OCI-LY7 (cell line): Measurements from ENCODE around the gene SYT2. TPM values are rescaled to one million over a fixed set of nuclear protein-coding genes. Genes with fewer than 3 reads are reported as not detected.

ENCODE experiments used
- BruUV-seq: library from RNA; stranded (reverse); fragments of 400-500 nt; replicated peaks from 2 replicates; lab custom pipeline; 2021; lab: Mats Ljungman, UMichigan
- CTCF ChIA-PET: fragments of 300-600 bp; sonication (Branson Sonifier 250); formaldehyde crosslinking; loops from one replicate; lab custom pipeline; 2022; ENCODE audit warnings: antibody characterized with exemption; ENCODE audit not compliant: unreplicated experiment; lab: Charles Lee
- POLR2A ChIA-PET: fragments of 300-600 bp; sonication (Branson Sonifier 250); formaldehyde crosslinking; loops from one replicate; lab custom pipeline; 2022; ENCODE audit warnings: antibody characterized with exemption; lab: Charles Lee
- DNase-seq: peaks from one replicate; pipeline ENCODE4 v3.0.0-alpha.2; 2015; ENCODE audit warnings: low spot score
- H2AFZ ChIP-seq: fragments of 200-600 bp; sonication (generic), shearing (Covaris generic); 2 replicates; pipeline ENCODE4 v1.6.1; 2014; ENCODE audit warnings: mild to moderate bottlenecking, antibody characterized with exemption, low read length, moderate library complexity
- H3K27ac ChIP-seq: fragments of 200-600 bp; sonication (generic); 2 replicates; pipeline ENCODE4 v1.5.1; 2014; ENCODE audit warnings: mixed run types, low read depth, mild to moderate bottlenecking, moderate library complexity, low read length, inconsistent platforms; ENCODE audit not compliant: poor library complexity, severe bottlenecking
- H3K36me3 ChIP-seq: fragments of 200-600 bp; sonication (generic); 2 replicates; pipeline ENCODE4 v1.6.1; 2014; ENCODE audit warnings: mild to moderate bottlenecking, antibody characterized with exemption, low read length, moderate library complexity, mixed read lengths; ENCODE audit not compliant: insufficient read depth
- H3K4me1 ChIP-seq: fragments of 200-600 bp; sonication (generic); 2 replicates; pipeline ENCODE4 v1.5.1; 2014; ENCODE audit warnings: mild to moderate bottlenecking, low read length; ENCODE audit not compliant: insufficient read depth, poor library complexity, severe bottlenecking
- H3K4me2 ChIP-seq: fragments of 200-600 bp; sonication (generic); 2 replicates; pipeline ENCODE4 v1.6.1; 2014; ENCODE audit warnings: mild to moderate bottlenecking, low read length
- H3K4me3 ChIP-seq: fragments of 200-600 bp; sonication (generic); 2 replicates; pipeline ENCODE4 v1.5.1; 2014; ENCODE audit warnings: mild to moderate bottlenecking, low read depth, low read length; ENCODE audit not compliant: poor library complexity, severe bottlenecking
- H3K79me2 ChIP-seq: fragments of 200-600 bp; sonication (generic); 2 replicates; pipeline ENCODE4 v1.6.1; 2016; ENCODE audit warnings: low read depth, mild to moderate bottlenecking, low read length, moderate library complexity, mixed read lengths; ENCODE audit not compliant: insufficient read depth
- H3K9me2 ChIP-seq: fragments of 200-600 bp; sonication (generic); 2 replicates; pipeline ENCODE4 v1.6.1; 2016; ENCODE audit warnings: mild to moderate bottlenecking, low read length, mixed read lengths; ENCODE audit not compliant: insufficient read depth
- H3K9me3 ChIP-seq: fragments of 200-600 bp; sonication (generic); 2 replicates; pipeline ENCODE4 v1.6.1; 2014; ENCODE audit warnings: mild to moderate bottlenecking, mixed run types, low read length, mixed read lengths
- H4K20me1 ChIP-seq: fragments of 200-600 bp; sonication (generic); 2 replicates; pipeline ENCODE4 v1.6.1; 2014; ENCODE audit warnings: mild to moderate bottlenecking, antibody characterized with exemption, low read length, moderate library complexity, mixed read lengths; ENCODE audit not compliant: insufficient read depth
- CTCF ChIP-seq: fragments of 200-600 bp; sonication (generic); conservative IDR thresholded peaks from 2 replicates; pipeline ENCODE4 v1.5.1; 2014; ENCODE audit warnings: mild to moderate bottlenecking, antibody characterized with exemption, low read length, moderate library complexity, mixed read lengths
- EZH2phosphoT487 ChIP-seq: fragments of 200-600 bp; sonication (generic); IDR thresholded peaks from 2 replicates; pipeline ENCODE4 v1.6.1; 2018; ENCODE audit warnings: low read depth, borderline replicate concordance, mild to moderate bottlenecking, mixed run types, antibody characterized with exemption, low read length, moderate library complexity, mixed read lengths
- intact Hi-C: fragments of 100-400 bp; cut with micrococcal nuclease; formaldehyde crosslinking; loops from one replicate; pipeline ENCODE4 v1.10.0; 2022; ENCODE audit not compliant: unreplicated experiment
- total RNA-seq, 2 experiments: library from RNA; depleted of rRNA in 1 of 2; stranded (reverse); fragments of >200 nt in 1 of 2; shearing (Covaris generic) in 1 of 2; gene quantifications; 2 replicates each; pipeline ENCODE4 v1.2.3, GENCODE V29; 2014 to 2022

SYT2 gene
- total RNA-seq, 2 experiments from 2014 or later: not detected

DNA sequence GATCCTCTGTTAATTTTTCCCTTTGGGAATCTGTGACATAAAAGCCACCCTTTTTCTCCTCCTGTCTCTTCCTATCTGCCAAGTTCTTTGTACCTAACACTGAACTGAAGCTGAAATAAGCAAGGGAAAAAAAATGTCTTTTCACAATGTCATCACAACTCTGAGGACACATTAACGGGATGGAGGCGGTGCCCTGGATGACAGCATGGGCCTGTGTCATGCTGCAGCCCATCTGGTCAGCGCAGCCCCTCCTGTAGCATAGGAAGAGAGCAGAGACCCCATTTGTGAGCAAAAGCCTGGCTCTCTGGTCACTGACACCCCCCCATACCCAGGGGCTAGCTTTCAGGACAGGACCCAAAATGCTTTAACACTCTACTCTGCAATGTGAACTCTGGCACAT, 22.5 kb downstream of the SYT2 start:
- POLR2A ChIA-PET: interaction anchor here (0.6 to 0.8 kb wide), 3 partner anchors 81 to 147 kb away, joined by 3 read pairs; no protein-coding TSS in a partner anchor
- H3K4me3 ChIP-seq: no peak overlapping the region

GRCh38 chr1:202687370-202687769, 22.9 kb downstream of the SYT2 start:
- Histone ChIP-seq H3K4me3 (no peak overlapping the region), H4K20me1 (no peaks in the 10 kb centered on the region; the same call in 1 of the 2 replicates), H3K4me2 (no peak overlapping the region), H3K27ac (no peak overlapping the region), H3K9me2 (no peaks in the 10 kb centered on the region), H2AFZ (no peak overlapping the region), H3K79me2 (no peaks in the 10 kb centered on the region), H3K4me1 (no peaks in the 10 kb centered on the region), H3K36me3 (no peaks in the 10 kb centered on the region), H3K9me3 (no peaks in the 10 kb centered on the region)
- DNase-seq: no peak
- CTCF ChIA-PET: no interaction called here
- intact Hi-C loops: no loop called here
- POLR2A ChIA-PET: interaction anchor here (0.6 to 0.8 kb wide), 3 partner anchors 80 to 147 kb away, joined by 3 read pairs; no protein-coding TSS in a partner anchor
- BruUV-seq: no TSS peak
- TF ChIP-seq CTCF (no peak), EZH2phosphoT487 (no peak)

More for the DNA sequence above, 22.5 kb downstream of the SYT2 start:
- H3K36me3 ChIP-seq: no peaks in the 10 kb centered on the region
- no peaks in the 10 kb centered on the region for H3K4me1 ChIP-seq
- no peaks in the 10 kb centered on the region for H3K79me2 ChIP-seq
- H3K27ac ChIP-seq: no peak overlapping the region
- no peaks in the 10 kb centered on the region for H3K9me2 ChIP-seq
- no peaks in the 10 kb centered on the region for H3K9me3 ChIP-seq
- H3K4me2 ChIP-seq: no peak overlapping the region
- intact Hi-C loops: no loop called here
- DNase-seq: no peak
- TF ChIP-seq EZH2phosphoT487 (no peak), CTCF (no peak)
- H2AFZ ChIP-seq: no peak overlapping the region
- BruUV-seq: no TSS peak
- CTCF ChIA-PET: no interaction called here
- H4K20me1 ChIP-seq: no peaks in the 10 kb centered on the region; the same call in 1 of the 2 replicates

DNA sequence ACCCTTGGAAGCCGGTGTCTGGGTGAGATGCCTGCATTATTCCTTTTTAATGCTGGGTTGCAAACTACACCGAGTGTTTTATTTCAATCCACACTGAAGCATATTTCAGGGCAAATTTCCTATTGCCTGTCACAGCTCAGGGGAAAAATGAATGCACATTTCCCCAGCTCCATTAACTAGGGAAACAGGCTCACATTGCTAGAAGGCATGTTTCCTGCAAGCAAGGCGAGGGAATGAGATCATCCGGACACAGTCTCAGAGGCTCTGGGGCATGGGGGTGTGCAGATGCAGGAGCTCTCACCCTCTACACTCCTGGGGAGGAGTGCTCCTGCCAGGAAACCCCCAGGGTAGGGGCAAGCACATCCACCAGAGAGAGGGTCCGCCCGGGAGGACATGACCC, 24.6 kb downstream of the SYT2 start:
- no peaks in the 10 kb centered on the region for H3K4me1 ChIP-seq
- TF ChIP-seq EZH2phosphoT487: no peak
- no peaks in the 10 kb centered on the region for H3K9me3 ChIP-seq
- BruUV-seq: no TSS peak
- no peak overlapping the region for H2AFZ ChIP-seq
- H3K9me2 ChIP-seq: no peaks in the 10 kb centered on the region
- H3K4me3 ChIP-seq: no peak overlapping the region
- no peaks in the 10 kb centered on the region for H3K36me3 ChIP-seq
- H3K79me2 ChIP-seq: no peaks in the 10 kb centered on the region
- no peak for DNase-seq
- CTCF ChIA-PET: no interaction called here
- no peak overlapping the region for H3K27ac ChIP-seq
- no peak overlapping the region for H3K4me2 ChIP-seq
- intact Hi-C loops: no loop called here
- POLR2A ChIA-PET: interaction anchor here (0.5 kb wide), 1 partner anchor 46 kb away, joined by 3 read pairs; no protein-coding TSS in a partner anchor
- H4K20me1 ChIP-seq: no peaks in the 10 kb centered on the region; the same call in 1 of the 2 replicates
